SK-N-SH (cell line): ENCODE results near the gene CFAP97D1. TPM values are rescaled to one million over a fixed set of nuclear protein-coding genes. Genes with fewer than 3 reads are reported as not detected.

Source experiments
- CTCF ChIA-PET: fragments of 300-600, 350-600 bp; formaldehyde crosslinking; extraction: SDS; loops from one replicate; lab custom pipeline; 2021; lab: Yijun Ruan, JAX
- POLR2A ChIA-PET: fragments of 350-600 bp; sonication (Branson Sonifier 250); formaldehyde crosslinking; extraction: SDS; loops from one replicate; lab custom pipeline; 2020; ENCODE audit warnings: antibody characterized with exemption, inconsistent platforms; lab: Yijun Ruan, JAX
- DNase-seq: peaks from one replicate; pipeline ENCODE4 v3.0.0; 2012
- H2AFZ ChIP-seq: fragments of 200-600 bp; sonication (generic); 2 replicates; pipeline ENCODE4 v1.8.1; 2016; ENCODE audit warnings: antibody characterized with exemption, mild to moderate bottlenecking, low read depth
- H3F3A ChIP-seq: fragments of 200-600 bp; sonication (generic); replicated peaks from 2 replicates; pipeline ENCODE3; 2016; ENCODE audit warnings: antibody characterized with exemption, mild to moderate bottlenecking; ENCODE audit not compliant: insufficient read depth
- H3K27ac ChIP-seq, 2 experiments: fragments of 200-500 bp in 1 of 2; fragments of 200-600 bp in 1 of 2; sonication (Bioruptor generic) in 1 of 2; sonication (generic), shearing (Covaris generic) in 1 of 2; 2 replicates each; pipeline versions ENCODE4 v1.5.1 to v1.6.1; 2014 to 2016; ENCODE audit warnings: low read depth in 2 of 2, inconsistent platforms in 1 of 2, low read length in 1 of 2, mild to moderate bottlenecking in 1 of 2, mixed read lengths in 1 of 2
- H3K27me3 ChIP-seq: fragments of 200-600 bp; sonication (generic), shearing (Covaris generic); 2 replicates; pipeline ENCODE4 v1.6.1; 2016; ENCODE audit warnings: mixed run types; ENCODE audit not compliant: insufficient read depth
- H3K36me3 ChIP-seq, 2 experiments: fragments of 200-500 bp in 1 of 2; fragments of 200-600 bp in 1 of 2; sonication (Bioruptor generic) in 1 of 2; sonication (generic) in 1 of 2; replicated peaks in 1 of 2; 2 replicates each; pipeline versions ENCODE3 to v1.5.1; 2014 to 2016; ENCODE audit warnings: low read length in 1 of 2, mild to moderate bottlenecking in 1 of 2; ENCODE audit not compliant: insufficient read depth in 2 of 2, control insufficient read depth in 1 of 2
- H3K4me1 ChIP-seq, 2 experiments: fragments of 200-500 bp in 1 of 2; fragments of 200-600 bp in 1 of 2; sonication (Bioruptor generic) in 1 of 2; sonication (generic), shearing (Covaris generic) in 1 of 2; 2 replicates each; pipeline versions ENCODE4 v1.5.1 to v1.6.1; 2014 to 2016; ENCODE audit warnings: low read depth in 1 of 2, low read length in 1 of 2, mixed run types in 1 of 2; ENCODE audit not compliant: insufficient read depth in 2 of 2, control insufficient read depth in 1 of 2
- H3K4me2 ChIP-seq: fragments of 200-600 bp; sonication (generic), shearing (Covaris generic); 2 replicates; pipeline ENCODE4 v1.6.1; 2017; ENCODE audit warnings: mixed run types
- H3K4me3 ChIP-seq, 2 experiments: fragments of 200-500 bp in 1 of 2; fragments of 200-600 bp in 1 of 2; sonication (Bioruptor generic) in 1 of 2; sonication (generic), shearing (Covaris generic) in 1 of 2; 2 replicates each; pipeline versions ENCODE4 v1.5.1 to v1.8.1; 2014 to 2016; ENCODE audit warnings: low read depth in 2 of 2, inconsistent platforms in 1 of 2, low read length in 1 of 2, mild to moderate bottlenecking in 1 of 2, mixed read lengths in 1 of 2, moderate library complexity in 1 of 2
- H3K79me2 ChIP-seq: fragments of 200-600 bp; sonication (generic); 2 replicates; pipeline ENCODE4 v1.8.1; 2017; ENCODE audit warnings: mild to moderate bottlenecking; ENCODE audit not compliant: insufficient read depth
- H3K9ac ChIP-seq: fragments of 200-600 bp; sonication (generic); 2 replicates; pipeline ENCODE4 v1.6.1; 2017; ENCODE audit warnings: mixed run types
- H3K9me2 ChIP-seq: fragments of 200-600 bp; sonication (generic); 2 replicates; pipeline ENCODE4 v1.6.1; 2017; ENCODE audit warnings: mixed run types
- H3K9me3 ChIP-seq: fragments of 200-600 bp; sonication (generic); 2 replicates; pipeline ENCODE4 v1.6.1; 2017; ENCODE audit warnings: mixed run types, mild to moderate bottlenecking, moderate library complexity
- H4K20me1 ChIP-seq: fragments of 200-600 bp; sonication (generic); 2 replicates; pipeline ENCODE4 v1.6.1; 2017; ENCODE audit warnings: mild to moderate bottlenecking, mixed run types; ENCODE audit not compliant: insufficient read depth
- CHD2 ChIP-seq: fragments of 150-350 bp; IDR thresholded peaks from 2 replicates; pipeline ENCODE4 v1.6.1; 2018; ENCODE audit warnings: low read length; ENCODE audit not compliant: partially characterized antibody
- ELF1 ChIP-seq: IDR thresholded peaks from 2 replicates; pipeline ENCODE4 v1.4.0; 2012
- EP300 ChIP-seq, 2 experiments: IDR thresholded peaks; 2 replicates each; pipeline versions ENCODE4 v1.4.0 to v1.6.1; 2012; ENCODE audit warnings: borderline replicate concordance in 1 of 2, low read depth in 1 of 2, low read length in 1 of 2
- FOXJ3 ChIP-seq: sonication (generic); formaldehyde crosslinking; IDR thresholded peaks from 2 replicates; pipeline ENCODE4 v1.5.1; 2020; ENCODE audit warnings: mild to moderate bottlenecking, missing genetic modification reagents
- GABPA ChIP-seq: IDR thresholded peaks from 2 replicates; pipeline ENCODE4 v1.4.0; 2012; ENCODE audit warnings: low read depth, mild to moderate bottlenecking
- PBX3 ChIP-seq: IDR thresholded peaks from 2 replicates; pipeline ENCODE4; 2012
- RAD21 ChIP-seq: IDR thresholded peaks from 2 replicates; pipeline ENCODE4 v1.6.1; 2012; ENCODE audit warnings: mild to moderate bottlenecking, low read length
- RCOR1 ChIP-seq: fragments of 150-350 bp; IDR thresholded peaks from 2 replicates; pipeline ENCODE4 v1.6.1; 2017; ENCODE audit warnings: antibody characterized with exemption, low read length
- REST ChIP-seq: IDR thresholded peaks from 2 replicates; pipeline ENCODE4 v1.6.1; 2012; ENCODE audit warnings: mild to moderate bottlenecking, low read depth, low read length, moderate library complexity
- SIN3A ChIP-seq: IDR thresholded peaks from 2 replicates; pipeline ENCODE4 v1.6.1; 2012; ENCODE audit warnings: low read depth, mild to moderate bottlenecking, low read length, moderate library complexity, borderline replicate concordance
- TEAD4 ChIP-seq: IDR thresholded peaks from 2 replicates; pipeline ENCODE4 v1.4.0; 2012; ENCODE audit warnings: mild to moderate bottlenecking, borderline replicate concordance; ENCODE audit not compliant: insufficient read depth
- YY1 ChIP-seq: IDR thresholded peaks from 2 replicates; pipeline ENCODE4 v1.4.0; 2012; ENCODE audit warnings: low read depth, mild to moderate bottlenecking
- WGBS: methylation state at CpG from one replicate; pipeline ENCODE4 v1.1.6; 2017; ENCODE audit warnings: low lambda C conversion rate; 5-methylcytosine and 5-hydroxymethylcytosine counted together
- polyA plus RNA-seq, 3 experiments: library from polyadenylated mRNA; depleted of rRNA; stranded (reverse); fragments of >200 nt; gene quantifications; 2 replicates each; pipeline ENCODE4 v1.2.3, GENCODE V29; 2012
- TF ChIP-seq, protein P1 (sequence below): fragments of 200-600 bp; sonication (generic); IDR thresholded peaks from 2 replicates; pipeline ENCODE4 v1.6.1; 2017; ENCODE audit warnings: antibody characterized with exemption, mild to moderate bottlenecking, moderate library complexity
- TF ChIP-seq, protein P2 (sequence below): fragments of 150-350 bp; IDR thresholded peaks from 2 replicates; pipeline ENCODE4 v1.6.1; 2017; ENCODE audit warnings: antibody characterized with exemption, low read length, low read depth, borderline replicate concordance

Gene CFAP97D1
- polyA plus RNA-seq, 1 of the 3 experiments (the other 2 are of a cell fraction) = 0.02 TPM

GRCh38 chr17:43789482-43789881, 9.2 kb downstream of the CFAP97D1 start:
- H3K4me3 ChIP-seq = no peak overlapping the region
- no peaks in the 10 kb centered on the region for H3K79me2 ChIP-seq
- no peaks in the 10 kb centered on the region for H3K9me3 ChIP-seq
- H4K20me1 ChIP-seq = no peaks in the 10 kb centered on the region
- TF ChIP-seq REST (no peak), YY1 (no peak), EP300 (IDR thresholded peaks at IDR 0.05; ENCODE audit: borderline replicate concordance in 1 of 2, low read depth in 1 of 2, low read length in 1 of 2) (no peak)
- H3K27ac ChIP-seq = no peak overlapping the region
- DNase-seq = no peak
- CTCF ChIA-PET = interaction anchor here (1.0 to 2.7 kb wide), 5 partner anchors 23 to 95 kb away, joined by 3 to 10 read pairs (median 5); partner anchors contain the start of gene CD300LG
- no peak overlapping the region for H3K4me2 ChIP-seq
- no peaks in the 10 kb centered on the region for H3K36me3 ChIP-seq
- H3K9ac ChIP-seq = no peak overlapping the region
- no peak overlapping the region for H2AFZ ChIP-seq
- 83% methylated on average over 1 of the region's 1 CpG for WGBS
- no peaks in the 10 kb centered on the region for H3K27me3 ChIP-seq
- H3K9me2 ChIP-seq = no peaks in the 10 kb centered on the region
- peaks cover 0 to 7% of the 10 kb centered on the region in 2 experiments; a peak in 2 of 4 replicates for H3K4me1 ChIP-seq
- H3F3A ChIP-seq = peaks cover 18% of the 10 kb centered on the region
- POLR2A ChIA-PET = no interaction called here

DNA sequence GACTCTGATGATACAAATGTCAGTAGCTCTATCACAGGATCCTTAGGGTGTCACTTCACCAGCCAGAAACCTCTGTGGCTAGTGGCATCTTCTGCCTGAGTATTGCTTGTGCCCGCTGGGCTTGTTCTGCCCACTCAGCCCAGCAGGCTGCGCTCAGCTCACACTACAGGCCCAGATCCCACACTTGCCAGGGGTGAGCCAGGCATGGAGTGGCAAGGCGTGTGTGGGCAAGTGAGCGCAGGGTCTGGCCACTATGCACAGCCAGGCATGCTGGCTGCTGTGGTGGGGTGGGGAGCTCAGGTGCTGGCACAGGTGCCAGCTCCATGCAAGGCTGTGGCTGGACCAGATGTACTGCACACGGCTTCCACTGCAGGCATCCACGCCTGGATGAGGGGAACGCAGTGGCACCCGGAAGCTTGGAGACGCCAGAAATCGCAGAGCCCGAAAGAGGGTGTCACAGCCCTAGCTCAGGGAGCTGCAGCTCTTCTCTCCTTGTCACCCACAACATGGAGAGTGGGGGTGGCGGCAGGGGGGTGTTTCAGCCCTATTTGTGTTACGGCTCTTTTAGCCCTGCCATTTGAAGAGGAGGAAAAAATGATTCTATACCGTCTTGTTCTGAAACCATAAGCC, 10.2 kb downstream of the CFAP97D1 start:
- Histone ChIP-seq H3K36me3 (no peaks in the 10 kb centered on the region), H3K27ac (no peak overlapping the region), H3K9me2 (no peaks in the 10 kb centered on the region), H4K20me1 (no peaks in the 10 kb centered on the region), H3K9ac (no peak overlapping the region), H3K4me3 (no peak overlapping the region), H3K27me3 (no peaks in the 10 kb centered on the region), H3F3A (peaks cover 13% of the 10 kb centered on the region), H3K79me2 (no peaks in the 10 kb centered on the region), H3K4me1 (no peaks in the 10 kb centered on the region; a peak in 1 of 4 replicates), H2AFZ (no peak overlapping the region), H3K9me3 (no peaks in the 10 kb centered on the region), H3K4me2 (no peak overlapping the region)
- WGBS = 91% methylated on average over 9 of the region's 14 CpGs
- ChIA-PET POLR2A (no interaction called here), CTCF (interaction anchor here (0.9 to 2.7 kb wide), 7 partner anchors 24 to 96 kb away, joined by 3 to 10 read pairs (median 5); partner anchors contain the start of gene CD300LG)
- DNase-seq = no peak
- TF ChIP-seq PBX3 = no peak
- peak; percentile 17; the same call in 1 of the 2 replicates for TF ChIP-seq RAD21
- TF ChIP-seq CHD2 = no peak
- TF ChIP-seq EP300 (IDR thresholded peaks at IDR 0.05; ENCODE audit: borderline replicate concordance in 1 of 2, low read depth in 1 of 2, low read length in 1 of 2) = no peak
- no peak for TF ChIP-seq FOXJ3 (CRISPR knock-in tag)
- TF ChIP-seq, protein P1, sequence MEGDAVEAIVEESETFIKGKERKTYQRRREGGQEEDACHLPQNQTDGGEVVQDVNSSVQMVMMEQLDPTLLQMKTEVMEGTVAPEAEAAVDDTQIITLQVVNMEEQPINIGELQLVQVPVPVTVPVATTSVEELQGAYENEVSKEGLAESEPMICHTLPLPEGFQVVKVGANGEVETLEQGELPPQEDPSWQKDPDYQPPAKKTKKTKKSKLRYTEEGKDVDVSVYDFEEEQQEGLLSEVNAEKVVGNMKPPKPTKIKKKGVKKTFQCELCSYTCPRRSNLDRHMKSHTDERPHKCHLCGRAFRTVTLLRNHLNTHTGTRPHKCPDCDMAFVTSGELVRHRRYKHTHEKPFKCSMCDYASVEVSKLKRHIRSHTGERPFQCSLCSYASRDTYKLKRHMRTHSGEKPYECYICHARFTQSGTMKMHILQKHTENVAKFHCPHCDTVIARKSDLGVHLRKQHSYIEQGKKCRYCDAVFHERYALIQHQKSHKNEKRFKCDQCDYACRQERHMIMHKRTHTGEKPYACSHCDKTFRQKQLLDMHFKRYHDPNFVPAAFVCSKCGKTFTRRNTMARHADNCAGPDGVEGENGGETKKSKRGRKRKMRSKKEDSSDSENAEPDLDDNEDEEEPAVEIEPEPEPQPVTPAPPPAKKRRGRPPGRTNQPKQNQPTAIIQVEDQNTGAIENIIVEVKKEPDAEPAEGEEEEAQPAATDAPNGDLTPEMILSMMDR = peak; percentile 26; the same call in 1 of the 2 replicates
- TF ChIP-seq RCOR1 = no peak
- no peak for TF ChIP-seq GABPA
- TF ChIP-seq ELF1 = no peak
- TF ChIP-seq, protein P2, sequence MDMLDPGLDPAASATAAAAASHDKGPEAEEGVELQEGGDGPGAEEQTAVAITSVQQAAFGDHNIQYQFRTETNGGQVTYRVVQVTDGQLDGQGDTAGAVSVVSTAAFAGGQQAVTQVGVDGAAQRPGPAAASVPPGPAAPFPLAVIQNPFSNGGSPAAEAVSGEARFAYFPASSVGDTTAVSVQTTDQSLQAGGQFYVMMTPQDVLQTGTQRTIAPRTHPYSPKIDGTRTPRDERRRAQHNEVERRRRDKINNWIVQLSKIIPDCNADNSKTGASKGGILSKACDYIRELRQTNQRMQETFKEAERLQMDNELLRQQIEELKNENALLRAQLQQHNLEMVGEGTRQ = no peak
- TF ChIP-seq SIN3A = no peak
- no peak for TF ChIP-seq TEAD4
